ENCODE data around the gene ZBTB20. TPM values are rescaled to one million over a fixed set of nuclear protein-coding genes. Genes with fewer than 3 reads are reported as not detected.

The ZBTB20 gene
- total RNA-seq, 4 donors from 2014 or later = 148 to 242 (median 188) TPM

DNA sequence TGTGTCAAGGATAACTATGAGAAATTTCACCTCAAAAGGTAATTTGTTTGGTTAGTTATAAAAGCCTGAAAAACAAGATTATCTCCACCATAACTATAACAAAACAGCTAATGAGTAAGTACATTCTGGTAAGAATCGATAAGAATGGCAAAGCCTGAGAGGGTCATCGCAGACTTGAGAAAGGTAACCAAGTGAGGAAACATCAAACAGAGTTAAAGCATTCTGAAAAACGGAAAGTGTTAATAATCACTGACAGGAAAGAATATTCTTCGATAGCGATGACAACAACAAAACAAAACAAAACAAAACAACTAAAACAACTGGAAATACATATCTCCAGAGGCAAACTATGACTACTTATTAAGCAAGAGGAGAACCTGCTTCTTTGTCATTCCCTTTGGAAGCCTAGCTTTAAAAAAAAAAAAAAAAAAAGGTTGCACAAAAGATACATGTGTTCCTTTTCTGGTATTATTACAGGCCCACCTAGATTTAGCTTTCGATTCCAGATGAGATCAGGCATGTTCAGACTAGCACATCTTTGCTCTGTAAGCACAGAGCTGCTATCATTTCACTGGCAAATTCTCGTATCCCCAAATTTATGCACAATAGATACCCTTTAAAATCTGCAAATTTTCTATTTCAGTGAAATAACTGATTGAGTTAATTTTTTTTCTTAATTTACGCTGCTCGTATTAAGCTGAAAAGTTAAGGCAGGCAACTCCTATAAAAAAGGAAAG lies 697.6 kb downstream of the ZBTB20 start:
- peaks cover 14 to 26% of the 10 kb centered on the region in 2 donors for H3K4me1 ChIP-seq
- H3K9me3 ChIP-seq = no peaks in the 10 kb centered on the region
- no peaks in the 10 kb centered on the region for H3K36me3 ChIP-seq
- no peak overlapping the region for H3K27ac ChIP-seq
- intact Hi-C loops (cut with DNase I) = no loop called here
- WGBS, 2 donors = 91 to 92% methylated on average over 9 of the region's 9 CpGs
- no peak for DNase-seq
- TF ChIP-seq, protein P1, sequence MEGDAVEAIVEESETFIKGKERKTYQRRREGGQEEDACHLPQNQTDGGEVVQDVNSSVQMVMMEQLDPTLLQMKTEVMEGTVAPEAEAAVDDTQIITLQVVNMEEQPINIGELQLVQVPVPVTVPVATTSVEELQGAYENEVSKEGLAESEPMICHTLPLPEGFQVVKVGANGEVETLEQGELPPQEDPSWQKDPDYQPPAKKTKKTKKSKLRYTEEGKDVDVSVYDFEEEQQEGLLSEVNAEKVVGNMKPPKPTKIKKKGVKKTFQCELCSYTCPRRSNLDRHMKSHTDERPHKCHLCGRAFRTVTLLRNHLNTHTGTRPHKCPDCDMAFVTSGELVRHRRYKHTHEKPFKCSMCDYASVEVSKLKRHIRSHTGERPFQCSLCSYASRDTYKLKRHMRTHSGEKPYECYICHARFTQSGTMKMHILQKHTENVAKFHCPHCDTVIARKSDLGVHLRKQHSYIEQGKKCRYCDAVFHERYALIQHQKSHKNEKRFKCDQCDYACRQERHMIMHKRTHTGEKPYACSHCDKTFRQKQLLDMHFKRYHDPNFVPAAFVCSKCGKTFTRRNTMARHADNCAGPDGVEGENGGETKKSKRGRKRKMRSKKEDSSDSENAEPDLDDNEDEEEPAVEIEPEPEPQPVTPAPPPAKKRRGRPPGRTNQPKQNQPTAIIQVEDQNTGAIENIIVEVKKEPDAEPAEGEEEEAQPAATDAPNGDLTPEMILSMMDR (IDR thresholded peaks at IDR 0.05) = no peak
- H3K4me3 ChIP-seq (replicated peaks in 1 of 3) = no peak overlapping the region
- H3K27me3 ChIP-seq = no peaks in the 10 kb centered on the region

DNA sequence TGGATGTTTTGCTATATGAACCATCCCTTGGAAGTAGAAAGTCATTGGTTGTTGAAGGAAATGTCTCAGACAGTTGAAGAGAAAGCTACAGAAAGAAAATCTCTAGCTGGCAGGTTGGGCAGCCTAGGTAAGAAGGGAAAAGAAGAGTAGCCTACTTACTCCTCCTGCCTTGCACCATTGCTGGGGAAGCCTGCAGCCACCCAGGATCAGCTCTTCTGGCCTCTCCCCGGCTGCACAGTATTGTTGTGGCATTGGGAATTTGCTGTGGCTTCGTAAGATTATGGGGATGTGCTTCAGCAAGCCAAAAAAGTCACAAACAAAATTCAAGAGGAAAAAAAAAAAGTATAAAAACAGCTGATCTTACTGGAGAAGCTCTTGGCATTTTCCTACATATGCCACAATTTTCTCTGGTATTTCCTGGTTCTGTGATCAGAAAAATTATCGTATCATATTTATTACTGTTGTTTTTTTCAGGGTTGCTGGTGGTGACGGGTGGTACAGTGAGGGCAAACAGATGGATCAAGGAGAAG lies 699.1 kb downstream of the ZBTB20 start:
- H3K27me3 ChIP-seq = no peaks in the 10 kb centered on the region
- no peak overlapping the region for H3K27ac ChIP-seq
- intact Hi-C loops (cut with DNase I) = no loop called here
- TF ChIP-seq, protein P1 (IDR thresholded peaks at IDR 0.05) = no peak
- TF ChIP-seq POLR2A (IDR thresholded peaks at IDR 0.05) = no peak
- H3K4me3 ChIP-seq (replicated peaks in 1 of 3) = no peak overlapping the region
- H3K9me3 ChIP-seq = no peaks in the 10 kb centered on the region
- no peak for DNase-seq
- H3K36me3 ChIP-seq = no peaks in the 10 kb centered on the region
- peaks cover 8 to 21% of the 10 kb centered on the region in 2 donors for H3K4me1 ChIP-seq
- 90 to 94% methylated on average over 4 of the region's 4 CpGs for WGBS, 2 donors

DNA sequence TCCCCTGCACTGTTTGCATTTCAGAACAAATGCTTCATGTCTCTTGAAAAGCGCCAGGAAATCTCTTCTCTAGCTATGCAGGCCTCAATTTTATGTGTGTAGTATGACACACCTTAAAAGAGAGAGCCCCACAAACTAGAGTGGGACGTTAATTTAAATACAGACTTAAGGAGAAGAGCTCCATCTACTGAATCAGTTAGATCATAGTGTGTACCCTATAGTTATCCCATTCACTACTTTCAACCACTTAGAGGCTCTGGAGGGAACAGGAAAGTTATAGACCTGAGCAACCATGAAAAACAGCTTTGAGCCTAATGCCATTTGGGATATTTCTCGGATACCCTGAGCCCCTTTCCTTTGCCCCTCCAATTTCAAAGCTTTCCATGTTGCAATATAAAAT lies 699.5 kb downstream of the ZBTB20 start:
- H3K4me1 ChIP-seq = peaks cover 7 to 21% of the 10 kb centered on the region in 2 donors
- no peak overlapping the region for H3K27ac ChIP-seq
- intact Hi-C loops (cut with DNase I) = no loop called here
- WGBS, 2 donors = 90 to 91% methylated on average over 3 of the region's 3 CpGs
- H3K36me3 ChIP-seq = no peaks in the 10 kb centered on the region
- TF ChIP-seq, protein P1 (IDR thresholded peaks at IDR 0.05) = no peak
- TF ChIP-seq POLR2A (IDR thresholded peaks at IDR 0.05) = no peak
- DNase-seq = no peak
- H3K4me3 ChIP-seq (replicated peaks in 1 of 3) = no peak overlapping the region
- H3K9me3 ChIP-seq = no peaks in the 10 kb centered on the region
- H3K27me3 ChIP-seq = no peaks in the 10 kb centered on the region

DNA sequence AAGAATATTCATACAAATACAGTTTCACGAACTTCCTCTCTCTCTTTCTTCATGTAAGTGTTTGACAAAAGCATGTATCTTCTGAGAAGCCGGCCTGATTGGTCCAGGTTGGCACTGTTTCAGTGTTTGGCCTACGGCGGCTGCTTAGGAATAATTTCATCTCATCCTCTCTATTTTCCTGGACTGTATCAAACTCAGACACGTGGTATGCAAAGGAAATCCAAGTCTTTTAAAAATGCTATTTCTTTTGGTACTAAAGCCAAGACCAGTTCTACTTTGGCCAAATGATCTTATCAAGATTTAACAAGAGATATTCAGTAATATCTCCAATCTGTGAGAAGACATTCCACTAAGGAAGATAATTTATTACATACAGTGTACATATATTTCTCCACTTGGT lies 700.5 kb downstream of the ZBTB20 start:
- H3K27me3 ChIP-seq = no peaks in the 10 kb centered on the region
- intact Hi-C loops (cut with DNase I) = no loop called here
- H3K36me3 ChIP-seq = no peaks in the 10 kb centered on the region
- DNase-seq = no peak
- peaks cover 13 to 22% of the 10 kb centered on the region in 2 donors for H3K4me1 ChIP-seq
- H3K4me3 ChIP-seq (replicated peaks in 1 of 3) = no peak overlapping the region
- H3K27ac ChIP-seq = no peak overlapping the region
- 59 to 81% methylated on average over 5 of the region's 5 CpGs for WGBS, 2 donors
- no peaks in the 10 kb centered on the region for H3K9me3 ChIP-seq
- TF ChIP-seq POLR2A (IDR thresholded peaks at IDR 0.05) = no peak
- TF ChIP-seq, protein P1 (IDR thresholded peaks at IDR 0.05) = no peak

DNA sequence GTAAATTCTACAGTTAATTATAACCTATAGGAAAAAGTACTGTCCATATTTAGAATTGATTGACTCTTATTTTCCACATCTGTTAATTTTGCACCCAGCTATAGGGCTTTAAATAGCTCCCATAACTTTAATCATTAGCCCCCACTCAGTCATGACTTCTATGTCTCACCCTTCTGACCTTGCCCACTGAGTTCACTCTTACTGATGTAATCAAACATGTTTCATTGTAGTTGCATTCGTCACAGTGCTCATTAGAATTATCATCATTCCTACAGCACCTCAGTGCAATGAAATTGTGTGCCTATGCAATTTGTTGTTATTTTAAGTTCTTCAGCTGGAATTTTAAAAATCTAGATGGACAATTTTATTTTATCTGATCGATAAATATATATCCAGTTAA lies 701.9 kb downstream of the ZBTB20 start:
- no peak for TF ChIP-seq POLR2A (IDR thresholded peaks at IDR 0.05)
- TF ChIP-seq, protein P1 (IDR thresholded peaks at IDR 0.05) = no peak
- Histone ChIP-seq H3K4me1 (peaks cover 21 to 22% of the 10 kb centered on the region in 2 donors), H3K36me3 (no peaks in the 10 kb centered on the region), H3K4me3 (replicated peaks in 1 of 3) (no peak overlapping the region), H3K27ac (no peak overlapping the region), H3K9me3 (no peaks in the 10 kb centered on the region), H3K27me3 (no peaks in the 10 kb centered on the region)
- no peak for DNase-seq
- 96 to 97% methylated on average over 2 of the region's 2 CpGs for WGBS, 2 donors
- intact Hi-C loops (cut with DNase I) = no loop called here

Measured in thyroid gland (tissue), 4 donors.